A673 (cell line): ENCODE results near the gene FBLN5. TPM values are rescaled to one million over a fixed set of nuclear protein-coding genes. Genes with fewer than 3 reads are reported as not detected.

Experiments used
- BruUV-seq: library from RNA; stranded (reverse); fragments of 400-500 nt; replicated peaks from 2 replicates; lab custom pipeline; 2021; lab: Mats Ljungman, UMichigan
- CTCF ChIA-PET: fragments of 300-600 bp; sonication (Branson Sonifier 250); formaldehyde crosslinking; loops from one replicate; lab custom pipeline; 2022; ENCODE audit warnings: antibody characterized with exemption; lab: Charles Lee
- POLR2A ChIA-PET: fragments of 300-600 bp; sonication (Branson Sonifier 250); formaldehyde crosslinking; loops from one replicate; lab custom pipeline; 2022; ENCODE audit warnings: antibody characterized with exemption; ENCODE audit not compliant: low non-redundant PET; lab: Charles Lee
- DNase-seq: peaks from one replicate; pipeline ENCODE4 v3.0.0-alpha.2; 2015; ENCODE audit warnings: low spot score
- H3K27ac ChIP-seq: fragments of 200-600 bp; sonication (generic); 2 replicates; pipeline ENCODE4 v1.5.1; 2016; ENCODE audit warnings: mixed run types, low read depth, mild to moderate bottlenecking, mixed read lengths, antibody characterized with exemption, low read length; ENCODE audit not compliant: poor library complexity, severe bottlenecking
- H3K27me3 ChIP-seq: fragments of 200-600 bp; sonication (generic); replicated peaks from 2 replicates; pipeline ENCODE4 v1.6.1; 2017; ENCODE audit warnings: mixed run types, low read depth, mild to moderate bottlenecking, mixed read lengths, antibody characterized with exemption, low read length; ENCODE audit not compliant: insufficient read depth, poor library complexity
- H3K36me3 ChIP-seq: fragments of 200-600 bp; sonication (generic); 2 replicates; pipeline ENCODE4 v1.6.1; 2016; ENCODE audit warnings: mixed run types, mild to moderate bottlenecking, mixed read lengths, antibody characterized with exemption, low read length; ENCODE audit not compliant: insufficient read depth, poor library complexity, severe bottlenecking
- H3K4me1 ChIP-seq: fragments of 200-600 bp; sonication (generic); 2 replicates; pipeline ENCODE4 v1.6.1; 2017; ENCODE audit warnings: mixed run types, mild to moderate bottlenecking, mixed read lengths, antibody characterized with exemption, low read length; ENCODE audit not compliant: insufficient read depth, poor library complexity, severe bottlenecking
- H3K4me3 ChIP-seq: fragments of 200-600 bp; sonication (generic); 2 replicates; pipeline ENCODE4 v1.5.1; 2016; ENCODE audit warnings: low read depth, mixed run types, mild to moderate bottlenecking, mixed read lengths, low read length; ENCODE audit not compliant: poor library complexity, severe bottlenecking
- H3K9me3 ChIP-seq: fragments of 200-600 bp; sonication (generic); 2 replicates; pipeline ENCODE4 v1.6.1; 2016; ENCODE audit warnings: mixed run types, low read depth, mild to moderate bottlenecking, mixed read lengths, antibody characterized with exemption, low read length; ENCODE audit not compliant: poor library complexity, severe bottlenecking
- EZH2 ChIP-seq: fragments of 200-600 bp; sonication (generic); IDR thresholded peaks from 2 replicates; pipeline ENCODE4 v1.6.1; 2017; ENCODE audit warnings: borderline replicate concordance, low read depth, mild to moderate bottlenecking, mixed read lengths, antibody characterized with exemption, low read length; ENCODE audit not compliant: poor library complexity, severe bottlenecking
- intact Hi-C: fragments of 100-400 bp; cut with micrococcal nuclease; formaldehyde crosslinking; loops from one replicate; pipeline ENCODE4 v1.10.0; 2022; ENCODE audit not compliant: unreplicated experiment
- total RNA-seq: library from RNA; stranded (reverse); gene quantifications from 2 replicates; pipeline ENCODE4 v1.2.3, GENCODE V29; 2021
- TF ChIP-seq, protein P1 (sequence below): fragments of 300-800, 200-600 bp; sonication (generic); conservative IDR thresholded peaks from 2 replicates; pipeline ENCODE4 v1.5.1; 2017; ENCODE audit warnings: low read depth, mild to moderate bottlenecking, antibody characterized with exemption, low read length, moderate library complexity, mixed read lengths

Gene FBLN5
- total RNA-seq, 1 experiment from 2014 or later, result 10.7 TPM

DNA sequence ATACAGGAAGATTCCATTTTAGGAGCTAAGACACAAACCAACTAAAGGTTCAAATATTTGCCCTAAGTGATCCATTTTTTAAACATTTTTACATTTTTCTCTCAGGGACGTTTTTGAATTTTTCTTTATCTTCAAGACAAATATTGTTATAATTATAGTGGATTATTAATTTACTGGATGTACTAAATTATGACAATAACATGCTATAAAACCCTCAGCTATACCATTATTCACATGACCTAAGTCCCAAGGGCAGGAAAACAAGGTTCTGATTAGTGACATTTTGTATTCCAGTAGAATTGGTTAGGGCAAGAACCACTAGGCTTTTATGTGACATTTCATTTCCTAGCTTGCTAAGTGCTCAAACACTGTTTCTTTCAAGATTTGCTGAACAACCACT is 16.5 kb upstream of the FBLN5 start:
- no peak for TF ChIP-seq EZH2
- TF ChIP-seq, protein P1, sequence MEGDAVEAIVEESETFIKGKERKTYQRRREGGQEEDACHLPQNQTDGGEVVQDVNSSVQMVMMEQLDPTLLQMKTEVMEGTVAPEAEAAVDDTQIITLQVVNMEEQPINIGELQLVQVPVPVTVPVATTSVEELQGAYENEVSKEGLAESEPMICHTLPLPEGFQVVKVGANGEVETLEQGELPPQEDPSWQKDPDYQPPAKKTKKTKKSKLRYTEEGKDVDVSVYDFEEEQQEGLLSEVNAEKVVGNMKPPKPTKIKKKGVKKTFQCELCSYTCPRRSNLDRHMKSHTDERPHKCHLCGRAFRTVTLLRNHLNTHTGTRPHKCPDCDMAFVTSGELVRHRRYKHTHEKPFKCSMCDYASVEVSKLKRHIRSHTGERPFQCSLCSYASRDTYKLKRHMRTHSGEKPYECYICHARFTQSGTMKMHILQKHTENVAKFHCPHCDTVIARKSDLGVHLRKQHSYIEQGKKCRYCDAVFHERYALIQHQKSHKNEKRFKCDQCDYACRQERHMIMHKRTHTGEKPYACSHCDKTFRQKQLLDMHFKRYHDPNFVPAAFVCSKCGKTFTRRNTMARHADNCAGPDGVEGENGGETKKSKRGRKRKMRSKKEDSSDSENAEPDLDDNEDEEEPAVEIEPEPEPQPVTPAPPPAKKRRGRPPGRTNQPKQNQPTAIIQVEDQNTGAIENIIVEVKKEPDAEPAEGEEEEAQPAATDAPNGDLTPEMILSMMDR, result no peak
- CTCF ChIA-PET, result no interaction called here
- POLR2A ChIA-PET, result no interaction called here
- H3K4me3 ChIP-seq, result no peak overlapping the region
- intact Hi-C loops, result no loop called here
- DNase-seq, result no peak
- peaks cover 6% of the 10 kb centered on the region for H3K36me3 ChIP-seq
- no peaks in the 10 kb centered on the region for H3K4me1 ChIP-seq
- BruUV-seq, result no TSS peak
- H3K9me3 ChIP-seq, result no peaks in the 10 kb centered on the region
- H3K27me3 ChIP-seq, result no peaks in the 10 kb centered on the region
- no peak overlapping the region for H3K27ac ChIP-seq

DNA sequence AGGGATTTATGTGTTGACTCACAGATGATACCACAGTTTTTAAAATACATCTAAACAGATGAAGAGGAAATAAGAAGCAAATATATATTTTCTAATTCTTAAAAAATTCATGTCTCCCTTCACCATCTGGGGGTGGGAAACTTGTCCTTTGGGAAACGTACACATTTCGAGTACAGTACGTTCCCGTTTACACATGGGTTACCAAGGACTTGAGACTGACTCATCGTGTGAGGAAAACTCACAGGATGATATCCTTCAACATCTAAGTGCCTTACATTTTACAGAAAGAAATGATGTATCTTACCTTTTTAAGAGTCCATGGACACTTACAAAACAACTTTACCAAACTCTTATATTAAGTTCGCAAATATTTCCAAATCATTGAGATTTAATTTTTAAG is 16.0 kb upstream of the FBLN5 start:
- Histone ChIP-seq H3K36me3 (peaks cover 5% of the 10 kb centered on the region), H3K4me1 (no peaks in the 10 kb centered on the region), H3K9me3 (no peaks in the 10 kb centered on the region), H3K27ac (no peak overlapping the region), H3K4me3 (no peak overlapping the region), H3K27me3 (no peaks in the 10 kb centered on the region)
- TF ChIP-seq, protein P1, result no peak
- TF ChIP-seq EZH2, result no peak
- intact Hi-C loops, result no loop called here
- POLR2A ChIA-PET, result no interaction called here
- no TSS peak for BruUV-seq
- DNase-seq, result no peak
- CTCF ChIA-PET, result no interaction called here

DNA sequence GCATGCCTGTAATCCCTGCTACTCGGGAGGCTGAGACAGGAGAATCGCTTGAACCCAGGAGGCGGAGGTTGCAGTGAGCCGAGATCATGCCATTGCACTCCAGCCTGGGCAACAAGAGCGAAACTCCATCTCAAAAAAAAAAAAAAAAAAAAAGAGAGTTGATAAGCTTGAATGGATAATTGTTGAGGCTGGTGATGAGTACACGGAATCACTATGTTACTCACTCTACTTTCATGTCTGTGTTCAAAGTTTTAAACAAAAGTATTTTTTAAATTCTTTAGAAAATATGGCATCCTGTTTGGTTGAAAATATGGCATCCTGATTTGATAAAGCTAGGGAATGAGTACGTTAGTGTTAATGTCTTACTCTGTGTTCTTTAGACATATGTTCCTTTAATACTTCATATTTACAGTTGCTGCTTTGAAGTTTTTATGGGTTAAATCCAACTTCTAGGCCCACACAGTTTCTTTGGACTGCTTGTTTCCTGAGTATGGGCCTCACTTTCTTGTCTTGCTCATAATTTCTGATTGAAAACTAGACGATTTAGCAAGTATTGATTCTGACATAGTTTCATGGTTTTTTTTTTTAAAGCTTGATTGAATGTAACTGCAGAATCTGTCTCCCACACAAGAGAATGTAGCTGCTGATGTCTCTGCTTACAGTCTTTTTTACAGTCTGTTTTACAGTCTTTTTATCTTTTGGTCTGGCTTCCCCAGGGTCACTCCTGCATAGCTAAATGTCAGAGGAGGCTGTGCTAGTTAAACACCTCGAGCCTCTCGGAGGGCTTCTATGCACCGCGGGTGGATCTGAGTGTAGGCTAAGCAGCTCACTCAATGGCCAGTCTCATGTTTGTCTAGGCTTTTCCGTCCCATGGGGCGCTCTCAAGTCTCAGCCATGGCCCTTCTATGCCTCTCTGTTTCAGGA is 14.1 kb upstream of the FBLN5 start:
- BruUV-seq, result no TSS peak
- ChIA-PET CTCF (no interaction called here), POLR2A (no interaction called here)
- H3K36me3 ChIP-seq, result peaks cover 4% of the 10 kb centered on the region
- intact Hi-C loops, result no loop called here
- no peaks in the 10 kb centered on the region for H3K9me3 ChIP-seq
- no peaks in the 10 kb centered on the region for H3K27me3 ChIP-seq
- DNase-seq, result no peak
- H3K4me3 ChIP-seq, result no peak overlapping the region
- H3K27ac ChIP-seq, result no peak overlapping the region
- TF ChIP-seq EZH2, result no peak
- TF ChIP-seq, protein P1, result no peak
- no peaks in the 10 kb centered on the region for H3K4me1 ChIP-seq
